GM18502 (cell line): ENCODE data around the gene CEP112.

Experiments
- ATAC-seq: cut with Tn5 transposase; IDR thresholded peaks from one replicate; pipeline ENCODE4 v1.9.1; 2021; ENCODE audit warnings: mild to moderate bottlenecking; ENCODE audit not compliant: unreplicated experiment, poor library complexity

Gene CEP112

DNA sequence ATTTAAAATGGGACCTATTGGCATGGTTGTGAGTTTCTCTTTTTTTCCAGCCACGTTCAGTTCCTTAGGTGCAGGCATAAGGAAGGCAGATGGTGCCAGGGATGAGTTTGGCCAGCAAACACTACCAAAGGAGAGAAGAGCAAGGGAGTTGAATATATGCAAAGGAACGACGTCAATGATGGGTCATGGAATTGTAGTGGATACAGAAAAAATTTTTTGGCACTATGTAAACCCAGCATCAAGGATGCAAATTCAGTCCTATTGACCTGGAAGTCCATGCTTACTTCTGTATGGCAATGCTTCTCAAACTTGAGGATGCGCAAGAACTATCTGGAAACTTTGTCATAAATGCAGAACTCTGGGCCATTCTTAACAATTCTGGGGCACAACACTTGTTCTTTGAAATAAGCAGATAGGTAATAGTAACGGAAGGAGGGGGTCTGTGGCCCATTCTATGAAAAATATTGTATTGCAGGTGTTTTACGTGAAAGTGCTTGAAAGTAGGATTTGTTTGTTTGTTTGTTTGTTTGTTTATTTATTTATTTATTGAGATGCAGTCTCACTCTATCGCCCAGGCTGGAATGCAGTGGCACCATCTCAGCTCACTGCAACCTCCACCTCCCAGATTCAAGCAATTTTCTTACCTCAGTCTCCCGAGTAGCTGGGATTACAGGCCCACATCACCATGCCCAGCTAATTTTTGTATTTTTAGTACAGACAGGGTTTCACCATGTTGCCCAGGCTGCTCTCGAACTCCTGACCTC, 19.3 kb upstream of the CEP112 start:
- ATAC-seq = no peak

DNA sequence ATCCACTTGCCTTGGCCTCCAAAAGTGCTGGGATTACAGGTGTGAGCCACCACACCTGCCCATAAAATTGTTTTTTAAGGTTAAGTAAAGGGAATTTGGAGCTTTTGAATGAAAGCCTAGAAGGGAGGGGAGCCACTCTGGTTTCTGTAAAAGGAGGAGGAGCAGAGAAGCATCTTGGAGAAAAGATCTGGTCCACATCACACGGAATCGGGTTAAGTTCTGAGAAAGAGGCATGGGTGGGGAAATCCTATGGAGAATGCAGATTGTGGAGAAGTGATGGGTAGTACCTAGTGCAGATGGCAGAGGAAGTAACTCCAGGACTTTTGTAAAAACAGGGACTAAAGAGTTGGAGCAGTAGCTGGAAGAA, 18.3 kb upstream of the CEP112 start:
- no peak for ATAC-seq

DNA sequence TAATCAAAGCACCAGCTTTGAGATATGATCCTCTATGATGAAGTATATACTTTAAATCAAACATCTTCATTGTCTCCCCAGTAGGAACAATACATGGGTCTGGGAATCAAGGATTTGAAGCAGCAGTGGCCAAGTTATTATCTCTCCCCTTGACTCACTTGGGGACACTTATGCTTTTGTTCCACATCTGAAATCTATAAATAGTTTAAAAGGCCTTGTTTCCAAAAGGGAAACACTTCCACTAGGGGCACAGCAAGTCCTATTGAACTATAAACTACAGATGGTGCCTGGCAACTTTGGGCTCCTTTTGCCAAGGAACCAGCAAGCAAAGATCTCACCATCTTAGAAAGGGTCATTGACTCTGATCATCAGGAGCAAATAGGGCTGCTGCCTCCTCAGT, 16.0 kb upstream of the CEP112 start:
- ATAC-seq = no peak

DNA sequence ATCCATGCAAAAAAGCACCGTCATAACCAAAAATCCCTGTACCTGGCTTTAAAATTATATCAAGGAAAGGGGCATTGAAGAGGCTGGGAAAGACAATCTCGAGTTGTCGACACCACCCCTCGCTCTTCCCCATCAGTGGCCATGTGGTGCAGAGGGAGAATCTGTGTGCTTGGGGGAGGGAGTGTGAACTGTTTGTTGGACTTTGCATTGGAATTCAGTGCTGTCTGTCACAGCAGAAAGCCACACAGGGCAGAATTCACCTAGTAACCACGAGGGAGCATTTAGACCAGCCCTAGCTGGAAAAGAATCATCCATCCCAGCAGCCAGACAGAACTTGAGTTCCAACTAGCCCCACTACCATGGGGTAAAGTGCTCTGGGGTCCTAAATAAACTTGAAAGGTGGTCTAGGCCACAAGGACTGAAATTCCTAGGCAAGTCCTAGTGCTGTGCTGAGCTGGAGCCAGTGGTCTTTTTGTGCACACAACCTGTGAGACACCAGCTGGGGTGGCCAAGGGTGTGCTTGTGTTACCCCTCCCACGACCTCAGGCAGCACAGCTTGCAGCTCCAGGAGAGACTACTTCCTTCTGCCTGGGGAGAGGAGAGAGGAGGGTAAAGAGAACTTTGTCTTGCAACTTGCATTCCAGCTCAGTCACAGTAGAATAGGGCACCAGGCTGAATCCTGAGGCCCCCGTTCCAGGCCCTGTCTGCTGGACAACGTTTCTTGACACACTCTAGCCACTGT, 11.5 kb upstream of the CEP112 start:
- no peak for ATAC-seq

DNA sequence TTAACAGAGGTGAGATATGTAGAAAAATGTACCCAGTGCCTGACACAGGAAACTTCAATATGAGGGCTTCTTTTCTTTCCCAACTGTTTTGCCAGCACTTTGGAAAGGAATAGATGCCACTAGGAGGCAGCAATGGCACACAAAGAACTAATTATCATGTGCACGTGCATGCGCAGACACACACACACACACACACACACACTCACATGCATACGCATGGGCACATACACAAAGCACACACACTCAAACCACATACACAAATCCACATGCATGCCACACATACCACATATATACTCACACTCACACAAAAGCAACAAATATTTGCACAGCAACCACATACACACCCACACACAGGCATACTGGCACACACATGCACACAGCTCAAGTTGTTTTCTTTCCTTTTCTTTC, 8.8 kb upstream of the CEP112 start:
- ATAC-seq = no peak

DNA sequence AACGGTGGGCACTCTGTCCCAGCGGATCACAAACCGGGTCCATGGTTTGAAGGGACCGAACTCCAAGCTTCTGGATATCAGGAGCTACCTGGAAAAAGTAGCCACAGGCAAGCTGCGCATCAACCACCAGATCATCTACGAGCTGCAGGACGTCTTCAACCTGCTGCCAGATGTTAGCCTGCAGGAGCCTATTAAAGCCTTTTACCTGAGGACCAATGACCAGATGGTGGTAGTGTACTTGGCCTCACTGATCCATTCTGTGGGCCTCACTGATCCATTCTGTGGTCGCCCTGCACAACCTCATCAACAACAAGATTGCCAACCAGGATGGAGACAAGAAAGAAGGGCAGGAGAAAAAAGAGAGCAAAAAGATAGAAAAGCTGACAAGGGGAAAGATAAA, 6.3 kb upstream of the CEP112 start:
- ATAC-seq = no peak

DNA sequence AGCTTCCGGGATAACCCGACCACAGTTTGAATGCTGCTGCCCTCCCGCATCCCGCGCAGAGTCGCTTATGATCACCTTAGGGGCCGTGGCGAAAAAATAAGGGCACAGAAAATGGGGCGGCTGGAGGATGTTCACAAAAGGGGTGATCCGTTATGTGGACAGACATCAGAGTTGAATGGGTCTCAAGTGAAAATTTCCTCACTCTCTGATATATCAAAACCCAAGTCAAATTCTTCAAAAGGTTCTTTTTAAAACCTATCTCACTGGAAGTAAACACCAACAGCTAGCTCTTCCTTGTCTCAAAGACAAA, 400 bp upstream of the CEP112 start:
- ATAC-seq = no peak

DNA sequence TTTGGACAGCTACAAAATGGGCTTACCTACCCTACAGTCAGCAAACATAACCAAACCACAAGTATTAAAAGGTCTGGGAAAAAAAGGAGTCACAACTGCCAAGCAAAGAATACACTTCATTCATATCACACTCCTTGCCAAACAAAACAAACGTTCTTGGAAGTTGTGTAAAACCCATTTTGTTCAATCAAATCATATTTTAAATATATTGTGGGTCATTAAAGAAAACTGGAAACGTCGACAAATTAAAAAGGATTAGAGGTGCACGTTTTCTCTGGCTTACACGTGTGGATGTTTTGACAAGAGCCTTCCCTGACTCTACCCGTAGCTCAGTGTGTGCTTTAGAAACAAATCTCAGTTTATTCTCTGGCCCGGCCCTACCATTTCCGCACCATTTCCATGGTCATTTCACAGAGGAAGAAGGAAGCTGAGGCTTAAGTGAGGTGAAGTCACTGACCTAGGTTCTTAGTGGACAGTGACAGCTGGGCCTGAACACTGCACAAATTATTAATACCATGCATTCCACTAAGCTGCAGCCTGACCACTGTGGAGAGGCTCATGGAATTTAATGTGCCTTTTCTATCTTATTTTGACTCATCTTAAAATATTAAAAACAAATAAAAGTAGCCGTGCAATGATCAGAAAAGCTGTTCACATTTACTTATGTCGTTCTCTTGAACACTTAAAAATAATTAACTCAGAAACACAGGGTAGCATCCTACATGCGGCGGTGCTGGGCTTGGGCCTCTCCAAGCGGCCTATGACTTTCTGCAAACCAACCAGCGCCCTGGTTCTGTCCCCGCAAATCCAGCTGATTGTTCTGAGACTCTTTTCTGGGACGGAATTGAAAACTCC, 968 bp downstream of the CEP112 start:
- ATAC-seq = no peak

DNA sequence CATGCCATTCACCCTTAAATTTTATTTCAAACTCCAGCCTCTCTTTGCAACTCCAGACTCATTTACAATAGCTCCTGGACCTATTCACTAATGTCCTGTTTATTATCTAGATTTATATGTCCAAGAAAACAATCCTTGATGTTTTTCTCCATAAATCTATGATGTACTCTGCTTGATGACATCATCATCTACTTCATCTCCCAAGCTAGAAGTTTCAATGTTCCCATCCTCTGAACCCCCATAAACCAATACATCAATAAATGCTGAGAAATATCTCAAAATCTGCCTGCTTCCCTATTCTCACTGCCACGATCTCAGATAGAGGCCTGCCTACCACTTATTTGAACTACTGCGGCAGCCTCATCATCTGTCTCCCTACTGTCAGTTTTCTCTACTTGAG, 4.2 kb downstream of the CEP112 start:
- no peak for ATAC-seq

DNA sequence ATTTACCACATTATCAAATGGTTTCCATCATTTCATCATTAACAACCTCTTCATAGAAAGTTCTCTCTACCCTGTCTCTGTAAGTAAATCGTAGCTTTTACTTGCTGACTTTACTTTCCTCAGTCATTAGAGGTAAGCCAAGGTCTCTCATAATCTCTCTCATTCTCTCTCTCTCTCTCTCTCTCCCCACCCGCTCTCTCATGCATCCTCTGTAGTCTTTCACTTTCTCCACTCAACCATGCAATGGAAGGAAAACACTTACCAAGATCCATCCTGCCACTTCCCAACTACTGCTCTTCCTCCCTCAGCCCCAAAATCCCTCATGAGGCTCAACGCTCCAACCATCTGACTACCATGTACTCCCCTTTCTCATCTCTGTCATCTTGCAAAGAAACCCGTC, 6.1 kb downstream of the CEP112 start:
- no peak for ATAC-seq

DNA sequence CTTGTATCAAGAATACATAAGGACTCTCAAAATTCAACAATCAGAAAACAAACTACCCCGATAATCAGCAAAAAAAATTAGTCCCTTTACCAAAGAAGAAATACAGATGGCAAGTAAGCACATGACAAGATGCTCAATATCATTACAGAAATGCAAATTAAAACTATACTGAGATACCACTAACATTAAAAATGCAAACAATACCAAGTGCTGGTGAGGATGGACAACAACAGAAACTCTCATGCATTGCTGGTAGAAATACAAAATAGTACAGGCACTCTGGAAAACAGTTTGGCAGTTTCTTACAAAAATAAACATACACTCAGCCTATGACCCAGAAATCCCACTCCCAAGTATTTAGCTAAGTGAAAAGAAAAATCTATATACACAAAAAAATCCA, 7.5 kb downstream of the CEP112 start:
- no peak for ATAC-seq

DNA sequence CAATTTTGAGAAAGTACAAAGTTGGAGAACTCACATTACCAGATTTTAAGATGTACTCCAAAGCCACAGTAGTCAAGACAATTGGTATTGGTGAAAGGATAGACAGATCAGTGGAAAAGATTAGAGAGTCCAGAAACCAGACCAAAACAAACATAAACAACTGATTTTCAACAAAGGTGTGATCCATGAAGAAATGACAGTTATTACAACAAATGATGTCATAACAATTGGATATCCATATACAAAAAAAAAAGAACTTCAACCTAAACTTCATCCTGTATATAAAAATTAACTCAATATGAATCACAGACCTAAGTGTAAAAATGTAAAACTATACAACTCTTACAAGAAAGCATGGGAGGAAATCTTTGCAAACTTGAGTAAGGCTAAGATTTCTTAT, 8.4 kb downstream of the CEP112 start:
- ATAC-seq = no peak

DNA sequence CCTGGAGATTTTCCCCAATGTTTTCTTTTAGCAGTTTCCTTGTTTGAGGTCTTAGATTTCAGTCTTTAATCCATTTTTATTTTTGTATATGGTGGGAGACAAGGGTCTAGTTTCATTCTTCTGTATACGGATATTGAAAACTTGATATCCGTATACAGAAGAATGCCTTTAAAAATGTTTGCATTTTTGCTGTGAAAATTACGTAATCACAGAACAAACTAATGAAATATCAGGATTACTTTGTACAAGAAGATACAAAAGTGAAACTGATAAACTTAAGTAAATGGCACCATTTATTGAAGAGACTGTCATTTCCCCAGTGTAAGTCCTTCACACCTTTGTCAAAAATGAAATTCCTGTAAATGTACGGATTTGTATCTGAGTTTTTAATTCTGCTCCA, 13.3 kb downstream of the CEP112 start:
- no peak for ATAC-seq

DNA sequence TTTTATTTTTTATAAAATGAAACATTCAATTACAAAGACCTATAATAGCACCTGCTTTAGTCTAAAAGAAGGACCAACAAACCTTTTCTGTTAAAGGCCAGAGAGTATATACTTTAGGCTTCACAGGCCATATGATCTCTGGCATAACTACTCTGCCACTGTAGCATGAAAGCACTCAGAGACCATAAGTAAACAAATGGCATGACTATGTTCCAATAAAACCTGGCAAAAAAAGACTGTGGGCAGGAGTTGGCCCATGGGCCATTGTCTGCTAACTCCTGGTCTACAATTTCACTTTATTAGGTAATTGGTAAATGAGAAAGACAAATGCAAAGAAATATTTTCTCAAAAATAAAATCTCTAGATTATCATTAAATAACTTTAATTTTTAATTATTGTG, 14.9 kb downstream of the CEP112 start:
- no peak for ATAC-seq

DNA sequence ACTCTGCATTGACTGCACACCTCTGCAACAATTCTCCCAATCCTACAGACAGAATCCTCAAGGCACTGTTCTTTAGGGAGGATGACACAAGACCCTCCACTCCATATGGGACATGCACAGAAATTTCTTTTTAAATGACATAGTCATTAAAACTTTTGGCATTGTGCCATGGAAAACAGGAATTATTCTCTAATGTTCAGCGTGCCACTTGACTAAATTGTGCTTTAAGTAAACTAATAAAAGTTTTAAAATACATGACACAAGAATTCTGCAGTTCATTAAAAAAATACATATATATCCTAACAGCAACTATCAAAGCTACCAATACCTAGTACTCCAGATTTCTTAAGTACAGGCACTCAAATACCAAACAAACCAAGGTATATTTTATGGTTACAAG, 16.0 kb downstream of the CEP112 start:
- ATAC-seq = no peak

DNA sequence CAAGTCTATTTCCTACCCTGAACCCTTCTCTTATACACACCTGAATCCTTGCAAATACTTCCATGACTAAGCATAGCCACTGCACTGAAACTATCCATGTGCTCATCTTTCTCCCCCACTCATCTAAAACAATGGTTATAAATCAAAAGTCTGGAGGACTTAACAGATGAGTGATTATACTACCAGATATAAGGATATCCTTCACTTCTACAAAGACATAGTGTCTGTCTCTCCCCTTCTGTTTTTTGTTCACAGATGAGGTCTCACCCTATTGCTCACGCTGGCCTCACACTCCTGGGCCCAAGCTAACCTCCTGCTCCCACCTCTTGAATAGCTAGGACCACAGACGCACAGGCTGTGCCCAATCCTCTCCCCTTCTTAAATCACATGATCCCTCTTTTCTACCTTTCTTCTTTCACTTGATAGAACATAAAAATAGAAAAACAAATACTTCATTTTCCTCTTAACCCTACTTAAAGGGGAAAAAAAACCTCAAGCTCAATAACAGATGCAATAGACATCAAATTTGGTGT, 19.2 kb downstream of the CEP112 start:
- no peak for ATAC-seq

DNA sequence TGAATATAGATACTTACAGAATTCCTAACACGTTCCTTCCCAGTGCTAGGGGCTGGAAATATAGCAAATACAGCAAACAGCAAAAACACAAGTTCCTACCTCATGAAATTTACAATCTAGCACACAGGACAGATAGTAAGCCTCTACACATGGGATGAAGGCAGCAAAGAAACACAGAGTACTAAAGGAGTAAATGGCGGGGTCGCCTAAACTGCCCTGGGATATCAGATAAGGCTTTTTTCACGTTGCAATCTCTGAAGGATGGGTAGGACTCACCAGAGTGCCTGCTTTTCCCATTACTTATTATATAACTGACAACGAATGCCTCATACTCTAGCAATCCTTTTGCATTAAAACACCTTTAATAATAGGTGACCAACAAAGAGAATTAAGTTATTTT, 19.8 kb downstream of the CEP112 start:
- ATAC-seq = no peak

DNA sequence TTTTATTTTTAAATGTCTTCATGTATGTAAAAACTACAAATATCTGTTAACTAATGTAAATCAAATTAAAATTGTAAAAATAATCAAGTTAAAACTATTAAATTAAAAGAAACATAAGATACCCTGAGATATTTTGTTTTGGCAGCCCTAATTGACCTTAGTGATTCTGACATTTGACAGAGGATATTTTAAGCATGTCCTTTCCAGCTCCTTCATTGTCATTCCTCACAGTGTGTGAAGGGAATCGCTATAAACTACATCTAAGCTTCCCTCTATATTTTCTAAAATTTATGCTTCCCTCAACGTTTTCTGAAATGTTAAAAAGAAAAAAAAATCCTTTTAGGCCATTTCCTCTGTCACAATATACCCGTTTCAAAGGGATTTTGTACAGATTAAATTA, 20.2 kb downstream of the CEP112 start:
- no peak for ATAC-seq

DNA sequence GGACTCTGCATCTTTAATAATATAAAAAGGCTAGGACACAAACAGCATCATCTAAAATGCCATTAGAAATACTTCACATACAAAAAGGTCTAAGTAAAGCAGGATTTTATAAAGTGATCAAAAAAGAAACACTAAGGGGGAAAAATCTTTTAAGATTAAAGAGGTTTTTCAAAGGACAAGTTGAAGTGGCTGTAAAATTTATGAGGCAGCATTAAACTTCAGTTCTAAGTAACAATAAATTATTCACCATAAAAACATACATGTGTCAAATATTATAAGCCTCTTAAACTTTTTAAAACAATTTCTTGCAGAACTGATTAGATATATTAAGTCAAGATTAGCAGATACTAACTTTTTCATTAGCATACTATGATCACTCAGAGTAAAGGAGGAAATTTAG, 20.8 kb downstream of the CEP112 start:
- ATAC-seq = no peak

DNA sequence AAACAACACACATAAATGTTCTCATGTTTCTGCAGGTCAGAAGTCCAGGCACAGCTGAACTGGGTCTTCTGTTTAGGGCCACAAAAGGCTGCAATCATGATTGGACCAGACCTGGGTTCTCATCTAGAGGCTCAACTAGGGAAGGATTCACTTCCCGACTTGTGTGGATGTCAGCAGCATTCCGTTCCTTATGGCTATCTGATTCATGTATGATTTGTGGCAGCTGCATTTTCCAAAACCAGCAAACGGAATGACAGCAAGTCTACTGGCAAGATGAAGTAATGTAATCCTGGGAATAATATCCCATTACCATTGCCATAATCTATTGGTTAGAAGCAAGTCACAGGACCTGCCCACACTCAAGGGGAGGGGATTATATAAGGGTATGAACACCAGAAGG, 22.1 kb downstream of the CEP112 start:
- ATAC-seq = no peak

DNA sequence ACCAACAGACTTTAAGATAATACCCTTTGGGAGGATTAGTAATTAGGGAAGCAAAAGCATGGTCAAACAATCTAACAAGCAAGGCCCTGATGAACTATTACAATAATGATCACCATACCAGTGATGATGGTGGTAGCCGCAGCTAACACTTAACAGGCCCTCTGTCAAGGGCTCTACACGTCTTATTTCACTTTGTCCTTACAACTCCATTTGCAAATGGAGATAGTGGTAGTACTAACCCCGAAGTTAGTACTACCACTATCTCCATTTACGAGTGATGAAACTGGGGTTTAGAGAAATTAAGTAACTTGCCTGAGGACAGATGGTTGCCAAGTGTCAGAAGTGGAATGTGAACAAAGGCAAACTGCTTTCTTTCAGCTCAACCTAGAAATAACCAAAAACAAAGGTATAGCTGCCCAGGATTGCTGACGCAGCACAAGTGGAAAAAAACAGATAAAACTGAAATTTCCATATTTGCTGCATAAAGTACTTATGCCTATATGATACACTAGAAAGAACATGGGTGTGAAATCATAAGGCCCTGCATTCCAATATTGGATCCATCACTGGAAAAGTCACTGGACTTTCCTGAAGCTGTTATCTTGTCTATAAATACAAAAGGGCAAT, 24.6 kb downstream of the CEP112 start:
- no peak for ATAC-seq
